Measurements from ENCODE around the gene PRR23E.

Gene PRR23E

GRCh38 chr3:127185962-127186674 is 6.8 kb upstream of the PRR23E start:
- H3K9ac ChIP-seq (ENCODE audit: low read depth, low read length), result no peak overlapping the region
- no peaks in the 10 kb centered on the region; the same call in 1 of the 2 replicates for H3K4me1 ChIP-seq (ENCODE audit: control insufficient read depth, insufficient read depth, low read length)
- H3K9me3 ChIP-seq (ENCODE audit: control insufficient read depth, insufficient read depth, low read length), result 0 out of 2 replicates have a peak, but pooled peaks cover 2% of the 10 kb centered on the region
- H3K4me3 ChIP-seq (ENCODE audit: low read depth, low read length), result no peak overlapping the region
- H3K27me3 ChIP-seq (ENCODE audit: control insufficient read depth, insufficient read depth, low read length), result no peaks in the 10 kb centered on the region
- H3K27ac ChIP-seq (ENCODE audit: low read depth, low read length), result no peak overlapping the region
- no peaks in the 10 kb centered on the region for H3K36me3 ChIP-seq (ENCODE audit: control insufficient read depth, insufficient read depth, low read length)

GRCh38 chr3:127187316-127187715 is 5.6 kb upstream of the PRR23E start:
- no peak overlapping the region for H3K9ac ChIP-seq (ENCODE audit: low read depth, low read length)
- no peaks in the 10 kb centered on the region for H3K27me3 ChIP-seq (ENCODE audit: control insufficient read depth, insufficient read depth, low read length)
- H3K9me3 ChIP-seq (ENCODE audit: control insufficient read depth, insufficient read depth, low read length), result 0 out of 2 replicates have a peak, but pooled peaks cover 2% of the 10 kb centered on the region
- no peak overlapping the region for H3K4me3 ChIP-seq (ENCODE audit: low read depth, low read length)
- H3K4me1 ChIP-seq (ENCODE audit: control insufficient read depth, insufficient read depth, low read length), result no peaks in the 10 kb centered on the region; the same call in 1 of the 2 replicates
- H3K27ac ChIP-seq (ENCODE audit: low read depth, low read length), result no peak overlapping the region
- no peaks in the 10 kb centered on the region for H3K36me3 ChIP-seq (ENCODE audit: control insufficient read depth, insufficient read depth, low read length)

- Histone ChIP-seq H3K27ac (ENCODE audit: low read depth, low read length) (no peak overlapping the region), H3K9ac (ENCODE audit: low read depth, low read length) (no peak overlapping the region), H3K9me3 (ENCODE audit: control insufficient read depth, insufficient read depth, low read length) (0 out of 2 replicates have a peak, but pooled peaks cover 2% of the 10 kb centered on the region), H3K36me3 (ENCODE audit: control insufficient read depth, insufficient read depth, low read length) (no peaks in the 10 kb centered on the region), H3K4me1 (ENCODE audit: control insufficient read depth, insufficient read depth, low read length) (no peaks in the 10 kb centered on the region), H3K4me3 (ENCODE audit: low read depth, low read length) (no peak overlapping the region), H3K27me3 (ENCODE audit: control insufficient read depth, insufficient read depth, low read length) (no peaks in the 10 kb centered on the region)
These were observed 410 bp downstream of the PRR23E start for GRCh38 chr3:127193341-127193740.

GRCh38 chr3:127193775-127194174 is 844 bp downstream of the PRR23E start:
- H3K4me1 ChIP-seq (ENCODE audit: control insufficient read depth, insufficient read depth, low read length), result no peaks in the 10 kb centered on the region
- 0 out of 2 replicates have a peak, but pooled peaks cover 2% of the 10 kb centered on the region for H3K9me3 ChIP-seq (ENCODE audit: control insufficient read depth, insufficient read depth, low read length)
- H3K36me3 ChIP-seq (ENCODE audit: control insufficient read depth, insufficient read depth, low read length), result no peaks in the 10 kb centered on the region
- H3K9ac ChIP-seq (ENCODE audit: low read depth, low read length), result no peak overlapping the region
- no peak overlapping the region for H3K27ac ChIP-seq (ENCODE audit: low read depth, low read length)
- H3K4me3 ChIP-seq (ENCODE audit: low read depth, low read length), result no peak overlapping the region
- no peaks in the 10 kb centered on the region for H3K27me3 ChIP-seq (ENCODE audit: control insufficient read depth, insufficient read depth, low read length)

- no peaks in the 10 kb centered on the region for H3K27me3 ChIP-seq (ENCODE audit: control insufficient read depth, insufficient read depth, low read length)
- H3K4me3 ChIP-seq (ENCODE audit: low read depth, low read length), result no peak overlapping the region
- 0 out of 2 replicates have a peak, but pooled peaks cover 2% of the 10 kb centered on the region for H3K9me3 ChIP-seq (ENCODE audit: control insufficient read depth, insufficient read depth, low read length)
- H3K9ac ChIP-seq (ENCODE audit: low read depth, low read length), result no peak overlapping the region
- no peaks in the 10 kb centered on the region for H3K36me3 ChIP-seq (ENCODE audit: control insufficient read depth, insufficient read depth, low read length)
- no peaks in the 10 kb centered on the region for H3K4me1 ChIP-seq (ENCODE audit: control insufficient read depth, insufficient read depth, low read length)
- no peak overlapping the region for H3K27ac ChIP-seq (ENCODE audit: low read depth, low read length)
These were observed 1.8 kb downstream of the PRR23E start for GRCh38 chr3:127194601-127195187.

GRCh38 chr3:127195417-127195816 is 2.5 kb downstream of the PRR23E start:
- H3K4me1 ChIP-seq (ENCODE audit: control insufficient read depth, insufficient read depth, low read length), result no peaks in the 10 kb centered on the region
- H3K4me3 ChIP-seq (ENCODE audit: low read depth, low read length), result no peak overlapping the region
- no peaks in the 10 kb centered on the region for H3K27me3 ChIP-seq (ENCODE audit: control insufficient read depth, insufficient read depth, low read length)
- no peak overlapping the region for H3K27ac ChIP-seq (ENCODE audit: low read depth, low read length)
- H3K9me3 ChIP-seq (ENCODE audit: control insufficient read depth, insufficient read depth, low read length), result 0 out of 2 replicates have a peak, but pooled peaks cover 2% of the 10 kb centered on the region
- H3K9ac ChIP-seq (ENCODE audit: low read depth, low read length), result no peak overlapping the region
- no peaks in the 10 kb centered on the region for H3K36me3 ChIP-seq (ENCODE audit: control insufficient read depth, insufficient read depth, low read length)

GRCh38 chr3:127196002-127196401 is 3.1 kb downstream of the PRR23E start:
- Histone ChIP-seq H3K36me3 (ENCODE audit: control insufficient read depth, insufficient read depth, low read length) (no peaks in the 10 kb centered on the region), H3K4me3 (ENCODE audit: low read depth, low read length) (no peak overlapping the region), H3K27me3 (ENCODE audit: control insufficient read depth, insufficient read depth, low read length) (no peaks in the 10 kb centered on the region), H3K27ac (ENCODE audit: low read depth, low read length) (no peak overlapping the region), H3K9me3 (ENCODE audit: control insufficient read depth, insufficient read depth, low read length) (no peaks in the 10 kb centered on the region), H3K9ac (ENCODE audit: low read depth, low read length) (no peak overlapping the region), H3K4me1 (ENCODE audit: control insufficient read depth, insufficient read depth, low read length) (no peaks in the 10 kb centered on the region)

GRCh38 chr3:127196466-127197299 is 3.8 kb downstream of the PRR23E start:
- Histone ChIP-seq H3K27ac (ENCODE audit: low read depth, low read length) (no peak overlapping the region), H3K9me3 (ENCODE audit: control insufficient read depth, insufficient read depth, low read length) (no peaks in the 10 kb centered on the region), H3K4me3 (ENCODE audit: low read depth, low read length) (no peak overlapping the region), H3K27me3 (ENCODE audit: control insufficient read depth, insufficient read depth, low read length) (no peaks in the 10 kb centered on the region), H3K4me1 (ENCODE audit: control insufficient read depth, insufficient read depth, low read length) (no peaks in the 10 kb centered on the region), H3K36me3 (ENCODE audit: control insufficient read depth, insufficient read depth, low read length) (no peaks in the 10 kb centered on the region), H3K9ac (ENCODE audit: low read depth, low read length) (no peak overlapping the region)

GRCh38 chr3:127197300-127198189 is 4.6 kb downstream of the PRR23E start:
- Histone ChIP-seq H3K4me3 (ENCODE audit: low read depth, low read length) (no peak overlapping the region), H3K36me3 (ENCODE audit: control insufficient read depth, insufficient read depth, low read length) (no peaks in the 10 kb centered on the region), H3K27me3 (ENCODE audit: control insufficient read depth, insufficient read depth, low read length) (no peaks in the 10 kb centered on the region), H3K9ac (ENCODE audit: low read depth, low read length) (no peak overlapping the region), H3K27ac (ENCODE audit: low read depth, low read length) (no peak overlapping the region), H3K9me3 (ENCODE audit: control insufficient read depth, insufficient read depth, low read length) (no peaks in the 10 kb centered on the region), H3K4me1 (ENCODE audit: control insufficient read depth, insufficient read depth, low read length) (no peaks in the 10 kb centered on the region)

- H3K4me3 ChIP-seq (ENCODE audit: low read depth, low read length), result no peak overlapping the region
- no peaks in the 10 kb centered on the region for H3K27me3 ChIP-seq (ENCODE audit: control insufficient read depth, insufficient read depth, low read length)
- no peak overlapping the region for H3K9ac ChIP-seq (ENCODE audit: low read depth, low read length)
- no peaks in the 10 kb centered on the region for H3K36me3 ChIP-seq (ENCODE audit: control insufficient read depth, insufficient read depth, low read length)
- H3K9me3 ChIP-seq (ENCODE audit: control insufficient read depth, insufficient read depth, low read length), result no peaks in the 10 kb centered on the region
- no peak overlapping the region for H3K27ac ChIP-seq (ENCODE audit: low read depth, low read length)
- no peaks in the 10 kb centered on the region for H3K4me1 ChIP-seq (ENCODE audit: control insufficient read depth, insufficient read depth, low read length)
These were observed 7.3 kb downstream of the PRR23E start for GRCh38 chr3:127200086-127200691.
